Fibroblast of lung (primary cell): Measurements from ENCODE around the gene KCNN3. TPM values are rescaled to one million over a fixed set of nuclear protein-coding genes. Genes with fewer than 3 reads are reported as not detected.

Source experiments
- DNase-seq, 2 donors: peaks; one replicate each; pipeline versions ENCODE4 v3.0.0 to v3.0.0-alpha.2; 2010; ENCODE audit warnings: low read depth in 2 of 2
- H2AFZ ChIP-seq: 2 replicates; pipeline ENCODE4 v1.5.1; 2012; ENCODE audit warnings: low read length, control low read depth, inconsistent platforms
- H3K27ac ChIP-seq: 2 replicates; pipeline ENCODE4 v1.5.1; 2011; ENCODE audit warnings: low read length, control low read depth; ENCODE audit not compliant: insufficient read depth
- H3K27me3 ChIP-seq: 2 replicates; pipeline ENCODE4 v1.5.1; 2011; ENCODE audit warnings: mild to moderate bottlenecking, low read length; ENCODE audit not compliant: control insufficient read depth, insufficient read depth
- H3K36me3 ChIP-seq: 2 replicates; pipeline ENCODE4 v1.5.1; 2011; ENCODE audit warnings: low read length; ENCODE audit not compliant: control insufficient read depth, insufficient read depth
- H3K4me1 ChIP-seq: 2 replicates; pipeline ENCODE4 v1.5.1; 2011; ENCODE audit warnings: low read length; ENCODE audit not compliant: control insufficient read depth, insufficient read depth; ENCODE audit errors: extremely low read depth
- H3K4me2 ChIP-seq: 2 replicates; pipeline ENCODE4 v1.5.1; 2011; ENCODE audit warnings: low read length, control low read depth; ENCODE audit not compliant: insufficient read depth; ENCODE audit errors: extremely low read depth
- H3K4me3 ChIP-seq, 4 experiments: fragments of 200-600 bp in 1 of 4; sonication (generic) in 1 of 4; replicated peaks in 1 of 4; 2 replicates each; pipeline ENCODE4 v1.5.1; 2011 to 2016; ENCODE audit warnings: low read length in 4 of 4, low read depth in 3 of 4, mild to moderate bottlenecking in 3 of 4, control low read depth in 2 of 4, inconsistent platforms in 1 of 4, mixed read lengths in 1 of 4; ENCODE audit not compliant: insufficient read depth in 1 of 4; ENCODE audit errors: control extremely low read depth in 1 of 4
- H3K79me2 ChIP-seq: 2 replicates; pipeline ENCODE4 v1.5.1; 2012; ENCODE audit warnings: mild to moderate bottlenecking, low read length, inconsistent platforms; ENCODE audit not compliant: control insufficient read depth, insufficient read depth
- H3K9ac ChIP-seq: 2 replicates; pipeline ENCODE4 v1.5.1; 2011; ENCODE audit warnings: mild to moderate bottlenecking, low read length, control low read depth; ENCODE audit not compliant: insufficient read depth
- H3K9me3 ChIP-seq: 2 replicates; pipeline ENCODE4 v1.5.1; 2012; ENCODE audit warnings: low read depth, low read length; ENCODE audit not compliant: control insufficient read depth, insufficient read depth
- H4K20me1 ChIP-seq: 2 replicates; pipeline ENCODE4 v1.5.1; 2011; ENCODE audit warnings: low read length; ENCODE audit not compliant: control insufficient read depth, insufficient read depth; ENCODE audit errors: extremely low read depth
- CTCF ChIP-seq, 2 donors: IDR thresholded peaks in 1 of 2; conservative IDR thresholded peaks in 1 of 2; 1 replicate in 1 of 2; 2 replicates in 1 of 2; pipeline ENCODE4 v1.5.1; 2011 to 2012; ENCODE audit warnings: low read length in 2 of 2, control low read depth in 1 of 2, inconsistent platforms in 1 of 2, low read depth in 1 of 2, mild to moderate bottlenecking in 1 of 2
- EZH2 ChIP-seq: IDR thresholded peaks from 2 replicates; pipeline ENCODE4 v1.5.1; 2012; ENCODE audit warnings: low read length, control low read depth, mild to moderate bottlenecking; ENCODE audit errors: missing control alignments
- polyA minus RNA-seq: library from RNA; depleted of rRNA, polyadenylated mRNA; stranded (reverse); fragments of >200 nt; gene quantifications from 2 replicates; pipeline ENCODE4 v1.2.3, GENCODE V29; 2011; ENCODE audit warnings: low replicate concordance
- polyA plus RNA-seq, 2 donors: library from polyadenylated mRNA; depleted of rRNA in 1 of 2; stranded (reverse) in 1 of 2; unstranded in 1 of 2; fragments of >200 nt; gene quantifications; 2 replicates each; pipeline ENCODE4 v1.2.1, GENCODE V29; 2011 to 2012; ENCODE audit warnings: missing spikeins in 1 of 2
- total RNA-seq: library from RNA; depleted of rRNA; stranded (reverse); fragments of >200 nt; gene quantifications from 2 replicates; pipeline ENCODE4 v1.2.1, GENCODE V29; 2014

KCNN3 gene
- total RNA-seq (not detected in 2 replicates), polyA plus RNA-seq (not detected in 2 replicates), polyA minus RNA-seq (not detected in 2 replicates)
- polyA plus RNA-seq (2012): not detected in 2 replicates

GRCh38 chr1:154870115-154870571 lies at the start of gene KCNN3:
Gene KCNN3, minus strand, starts transcription at chr1:154870281. Its CDS starts 317 bp downstream, at chr1:154869964.
- Histone ChIP-seq H3K9me3 (no peaks in the 10 kb centered on the region), H3K4me3 (peak within 1 kb of the TSS in 1 of 4 experiments; percentile 16), H3K27me3 (peaks cover 45% of the 10 kb centered on the region), H3K9ac (no peak within 1 kb of the TSS), H3K79me2 (no peaks in the 10 kb centered on the region), H3K27ac (no peak within 1 kb of the TSS), H3K4me2 (peak within 1 kb of the TSS; percentile 23), H4K20me1 (no peaks in the 10 kb centered on the region), H3K36me3 (no peaks in the 10 kb centered on the region), H2AFZ (no peak within 1 kb of the TSS), H3K4me1 (no peaks in the 10 kb centered on the region)
- peak; percentile 79 to 83 for DNase-seq
- TF ChIP-seq EZH2 (no peak), CTCF (conservative IDR thresholded peaks at IDR 0.05 in 1 of 2, IDR thresholded peaks at IDR 0.05 in 1 of 2; ENCODE audit: low read depth in 1 of 2, low read length in 2 of 2) (no peak)

GRCh38 chr1:154913273-154913672 lies 43.2 kb upstream of the KCNN3 start:
- Histone ChIP-seq H2AFZ (no peak overlapping the region), H3K9me3 (no peaks in the 10 kb centered on the region), H4K20me1 (no peaks in the 10 kb centered on the region), H3K27ac (no peak overlapping the region), H3K4me2 (no peak overlapping the region), H3K4me3 (no peak overlapping the region), H3K79me2 (no peaks in the 10 kb centered on the region), H3K4me1 (no peaks in the 10 kb centered on the region), H3K36me3 (no peaks in the 10 kb centered on the region), H3K27me3 (no peaks in the 10 kb centered on the region), H3K9ac (no peak overlapping the region)
- TF ChIP-seq EZH2: no peak
- no peak for TF ChIP-seq CTCF (conservative IDR thresholded peaks at IDR 0.05 in 1 of 2, IDR thresholded peaks at IDR 0.05 in 1 of 2; ENCODE audit: low read depth in 1 of 2, low read length in 2 of 2)
- DNase-seq: no peak

GRCh38 chr1:154912755-154913154 lies 42.7 kb upstream of the KCNN3 start:
- no peak overlapping the region for H3K9ac ChIP-seq
- H3K4me1 ChIP-seq: no peaks in the 10 kb centered on the region
- TF ChIP-seq CTCF (conservative IDR thresholded peaks at IDR 0.05 in 1 of 2, IDR thresholded peaks at IDR 0.05 in 1 of 2; ENCODE audit: low read depth in 1 of 2, low read length in 2 of 2) (no peak), EZH2 (no peak)
- H3K9me3 ChIP-seq: no peaks in the 10 kb centered on the region
- H3K79me2 ChIP-seq: no peaks in the 10 kb centered on the region
- DNase-seq: no peak
- H3K27ac ChIP-seq: no peak overlapping the region
- no peak overlapping the region for H3K4me3 ChIP-seq
- no peak overlapping the region for H2AFZ ChIP-seq
- H3K27me3 ChIP-seq: no peaks in the 10 kb centered on the region
- no peak overlapping the region for H3K4me2 ChIP-seq
- H3K36me3 ChIP-seq: no peaks in the 10 kb centered on the region
- H4K20me1 ChIP-seq: no peaks in the 10 kb centered on the region
